GM18861 (cell line): ENCODE results near the gene PNLIPRP3.

Source experiments
- ATAC-seq: cut with Tn5 transposase; IDR thresholded peaks from one replicate; pipeline ENCODE4 v1.9.1; 2021; ENCODE audit not compliant: unreplicated experiment

PNLIPRP3 gene

GRCh38 chr10:116504786-116505185 is 77.1 kb downstream of the PNLIPRP3 start:
- ATAC-seq = no peak

- ATAC-seq = no peak
Measured at GRCh38 chr10:116510565-116510964, 82.9 kb downstream of the PNLIPRP3 start.

- no peak for ATAC-seq
Measured at GRCh38 chr10:116511365-116511764, 83.7 kb downstream of the PNLIPRP3 start.

- ATAC-seq = no peak
Measured at GRCh38 chr10:116521424-116522290, 94.0 kb downstream of the PNLIPRP3 start.

GRCh38 chr10:116522803-116523381 is 95.2 kb downstream of the PNLIPRP3 start:
- no peak for ATAC-seq

- no peak for ATAC-seq
Measured at GRCh38 chr10:116524736-116525135, 97.1 kb downstream of the PNLIPRP3 start.

- no peak for ATAC-seq
Measured at GRCh38 chr10:116526219-116526618, 98.6 kb downstream of the PNLIPRP3 start.
